GM18505 (cell line): ENCODE measurements around the gene NIPAL3.
"Not testable (repeated sequence)": the region's sequence is repeated elsewhere in the genome, so short reads cannot be mapped to it uniquely, and the experiment has no call there.

Experiments used
- ATAC-seq: cut with Tn5 transposase; IDR thresholded peaks from one replicate; pipeline ENCODE4 v1.9.1; 2021; ENCODE audit not compliant: unreplicated experiment
- POLR2A ChIP-seq: IDR thresholded peaks from 4 replicates; pipeline ENCODE4 v1.6.1; 2011; ENCODE audit warnings: borderline replicate concordance; ENCODE audit not compliant: insufficient read depth, insufficient read length; ENCODE audit errors: extremely low read depth

Gene NIPAL3

GRCh38 chr1:24468685-24469316 lies 53.2 kb downstream of the NIPAL3 start:
- ATAC-seq: no peak
- no peak for TF ChIP-seq POLR2A

GRCh38 chr1:24470592-24470991 lies 55.0 kb downstream of the NIPAL3 start:
- ATAC-seq: no peak
- TF ChIP-seq POLR2A: no peak

- no peak for ATAC-seq
Observed at GRCh38 chr1:24472527-24473251, 57.1 kb downstream of the NIPAL3 start.

GRCh38 chr1:24474193-24474592 lies 58.6 kb downstream of the NIPAL3 start:
- ATAC-seq: no peak
- no peak for TF ChIP-seq POLR2A

More at GRCh38 chr1:24472527-24473251, 57.1 kb downstream of the NIPAL3 start:
- TF ChIP-seq POLR2A: no peak

- TF ChIP-seq POLR2A: no peak
- no peak for ATAC-seq
Observed at GRCh38 chr1:24475700-24476099, 60.1 kb downstream of the NIPAL3 start.

- no peak for TF ChIP-seq POLR2A
- ATAC-seq: no peak
Observed at GRCh38 chr1:24476571-24476970, 61.0 kb downstream of the NIPAL3 start.

GRCh38 chr1:24477309-24477708 lies 61.7 kb downstream of the NIPAL3 start:
- no peak for ATAC-seq
- no peak for TF ChIP-seq POLR2A

GRCh38 chr1:24481101-24481500 lies 65.5 kb downstream of the NIPAL3 start:
- no peak for ATAC-seq
- no peak for TF ChIP-seq POLR2A

GRCh38 chr1:24481843-24482610 lies 66.4 kb downstream of the NIPAL3 start:
- TF ChIP-seq POLR2A: no peak
- no peak for ATAC-seq

GRCh38 chr1:24483441-24483840 lies 67.8 kb downstream of the NIPAL3 start:
- TF ChIP-seq POLR2A: no peak
- no peak for ATAC-seq

- ATAC-seq: no peak
- no peak for TF ChIP-seq POLR2A
Observed at GRCh38 chr1:24484199-24484598, 68.6 kb downstream of the NIPAL3 start.

- no peak for ATAC-seq
- TF ChIP-seq POLR2A: no peak
Observed at GRCh38 chr1:24486331-24487065, 70.9 kb downstream of the NIPAL3 start.

GRCh38 chr1:24487455-24487854 lies 71.9 kb downstream of the NIPAL3 start:
- ATAC-seq: no peak
- no peak for TF ChIP-seq POLR2A

GRCh38 chr1:24488159-24488558 lies 72.6 kb downstream of the NIPAL3 start:
- not testable (repeated sequence) for ATAC-seq

GRCh38 chr1:24489674-24490073 lies 74.1 kb downstream of the NIPAL3 start:
- ATAC-seq: no peak
- no peak for TF ChIP-seq POLR2A
